Putamen (tissue), 1 donor: Measurements from ENCODE around the gene ATP6AP2.
A peak's percentile ranks its signal among the peaks of the same experiment; 100 is the strongest.
"Not testable (repeated sequence)": the region's sequence is repeated elsewhere in the genome, so short reads cannot be mapped to it uniquely, and the experiment has no call there.

Source experiments
- DNase-seq: peaks from one replicate; pipeline ENCODE4 v3.0.0-alpha.2; 2016; ENCODE audit warnings: low spot score

ATP6AP2 gene, protein sequence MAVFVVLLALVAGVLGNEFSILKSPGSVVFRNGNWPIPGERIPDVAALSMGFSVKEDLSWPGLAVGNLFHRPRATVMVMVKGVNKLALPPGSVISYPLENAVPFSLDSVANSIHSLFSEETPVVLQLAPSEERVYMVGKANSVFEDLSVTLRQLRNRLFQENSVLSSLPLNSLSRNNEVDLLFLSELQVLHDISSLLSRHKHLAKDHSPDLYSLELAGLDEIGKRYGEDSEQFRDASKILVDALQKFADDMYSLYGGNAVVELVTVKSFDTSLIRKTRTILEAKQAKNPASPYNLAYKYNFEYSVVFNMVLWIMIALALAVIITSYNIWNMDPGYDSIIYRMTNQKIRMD

DNA sequence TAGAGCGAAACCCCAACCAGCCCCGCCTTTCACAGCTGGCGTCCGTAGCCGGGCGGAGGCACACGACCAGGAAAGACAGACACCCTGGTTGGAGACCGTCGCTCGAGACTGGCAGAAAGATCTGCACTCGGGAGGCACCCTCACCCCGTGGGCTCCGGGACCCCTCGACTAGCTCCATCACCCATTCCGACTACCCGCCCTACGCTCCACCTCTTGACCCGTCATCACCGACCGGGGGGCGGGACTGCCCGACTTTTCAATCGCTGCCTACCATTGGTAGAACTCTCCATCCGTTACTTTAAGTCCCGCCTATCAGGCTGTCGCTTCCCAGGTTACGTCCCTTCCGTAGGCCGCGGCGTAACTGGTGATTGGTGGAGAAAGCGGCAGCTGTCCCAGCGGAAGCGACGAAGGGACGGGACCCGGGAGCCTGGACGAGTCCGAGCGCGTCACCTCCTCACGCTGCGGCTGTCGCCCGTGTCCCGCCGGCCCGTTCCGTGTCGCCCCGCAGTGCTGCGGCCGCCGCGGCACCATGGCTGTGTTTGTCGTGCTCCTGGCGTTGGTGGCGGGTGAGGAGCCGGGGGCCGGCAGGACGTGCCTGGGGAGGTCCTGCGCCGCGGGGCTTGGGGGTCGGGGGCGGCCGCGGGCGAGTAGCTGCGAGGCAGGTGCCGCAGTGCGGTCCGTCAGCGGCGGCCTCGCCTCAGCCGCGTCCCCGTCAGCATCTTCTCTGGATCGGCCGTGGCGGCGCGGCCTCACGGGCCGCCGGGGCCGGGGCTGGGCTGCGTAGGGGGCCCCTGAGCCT lies at the start of gene ATP6AP2:
ATP6AP2 (plus strand) TSS at position 434 of the 799 bp plus-strand sequence; CDS start at position 530, 96 bp downstream.
- peak; percentile 94 for DNase-seq

DNA sequence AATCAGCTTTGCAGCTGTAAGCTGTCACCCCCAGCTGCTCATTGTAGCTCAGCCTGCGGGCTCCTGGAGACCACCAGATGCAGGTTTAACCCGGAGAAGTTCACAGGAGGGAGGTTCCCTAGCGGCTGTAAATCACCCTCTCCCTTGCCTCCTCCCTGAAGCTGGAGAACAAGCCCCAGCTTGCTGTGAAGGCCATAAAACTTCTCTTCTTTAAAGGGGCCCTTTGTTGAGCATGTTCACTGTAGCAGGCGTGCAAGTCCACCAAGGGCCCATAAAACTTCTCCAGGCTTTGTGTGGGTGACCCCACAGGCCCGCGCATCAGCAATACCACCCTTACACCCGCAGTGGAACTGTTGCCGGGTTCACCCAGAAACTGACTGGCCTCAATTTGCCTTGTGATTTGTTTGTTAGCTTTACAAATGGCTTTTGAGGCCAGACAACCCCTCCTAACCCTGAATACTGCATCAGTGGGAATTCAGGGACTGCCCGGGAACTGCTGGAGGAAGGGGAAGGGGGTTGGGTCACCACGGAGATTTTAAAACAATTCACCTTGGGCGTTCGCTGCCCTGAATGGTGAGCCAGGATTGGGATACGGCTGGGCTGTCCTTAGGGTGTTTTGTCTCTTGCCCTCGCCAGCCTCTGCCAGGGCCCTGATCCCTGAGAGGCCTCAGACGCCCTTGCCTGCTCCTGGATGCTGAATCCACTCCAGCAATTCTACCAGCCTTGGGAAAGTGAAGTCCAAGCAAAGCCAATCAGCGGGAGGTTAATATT lies 49.5 kb upstream of the ATP6AP2 start:
- no peak for DNase-seq

DNA sequence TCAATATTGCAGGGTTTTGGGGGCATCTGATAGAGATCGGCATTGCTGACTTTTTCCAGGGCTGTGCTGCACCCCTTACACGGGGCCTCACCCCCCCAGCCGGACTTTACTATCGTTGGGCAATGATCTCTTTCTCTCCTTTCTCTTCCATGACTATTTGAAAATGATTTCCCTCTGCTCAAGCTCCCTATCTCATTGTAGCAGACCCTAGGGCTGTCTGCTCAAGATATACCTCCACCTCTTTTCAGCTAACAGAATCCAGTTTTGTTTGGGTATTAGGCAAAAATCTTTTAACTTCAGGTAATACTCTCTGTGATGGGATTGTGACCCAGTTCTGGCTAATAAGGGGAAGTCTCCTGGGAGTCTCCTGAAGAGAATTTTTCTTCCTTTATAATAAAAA lies 43.5 kb upstream of the ATP6AP2 start:
- no peak for DNase-seq

DNA sequence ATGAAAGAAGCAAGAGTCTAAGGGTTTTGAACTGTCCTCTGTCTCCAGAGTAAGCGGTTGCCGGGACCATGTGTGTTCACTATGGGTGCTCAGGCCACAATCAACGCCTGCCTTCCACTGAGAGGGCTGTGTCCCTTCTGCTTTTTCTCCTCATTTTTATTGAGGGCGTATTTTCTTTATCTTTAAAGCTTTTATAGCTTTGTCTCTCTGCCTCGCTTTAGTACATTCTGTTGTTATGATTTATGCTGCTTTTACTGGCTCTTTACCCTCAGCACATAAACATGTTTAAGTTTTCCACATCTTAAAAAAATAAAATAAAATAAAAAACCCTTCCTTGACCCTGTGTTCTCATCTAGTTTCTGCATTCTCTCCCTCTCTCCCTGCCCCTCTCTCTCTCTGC lies 42.4 kb upstream of the ATP6AP2 start:
- no peak for DNase-seq

DNA sequence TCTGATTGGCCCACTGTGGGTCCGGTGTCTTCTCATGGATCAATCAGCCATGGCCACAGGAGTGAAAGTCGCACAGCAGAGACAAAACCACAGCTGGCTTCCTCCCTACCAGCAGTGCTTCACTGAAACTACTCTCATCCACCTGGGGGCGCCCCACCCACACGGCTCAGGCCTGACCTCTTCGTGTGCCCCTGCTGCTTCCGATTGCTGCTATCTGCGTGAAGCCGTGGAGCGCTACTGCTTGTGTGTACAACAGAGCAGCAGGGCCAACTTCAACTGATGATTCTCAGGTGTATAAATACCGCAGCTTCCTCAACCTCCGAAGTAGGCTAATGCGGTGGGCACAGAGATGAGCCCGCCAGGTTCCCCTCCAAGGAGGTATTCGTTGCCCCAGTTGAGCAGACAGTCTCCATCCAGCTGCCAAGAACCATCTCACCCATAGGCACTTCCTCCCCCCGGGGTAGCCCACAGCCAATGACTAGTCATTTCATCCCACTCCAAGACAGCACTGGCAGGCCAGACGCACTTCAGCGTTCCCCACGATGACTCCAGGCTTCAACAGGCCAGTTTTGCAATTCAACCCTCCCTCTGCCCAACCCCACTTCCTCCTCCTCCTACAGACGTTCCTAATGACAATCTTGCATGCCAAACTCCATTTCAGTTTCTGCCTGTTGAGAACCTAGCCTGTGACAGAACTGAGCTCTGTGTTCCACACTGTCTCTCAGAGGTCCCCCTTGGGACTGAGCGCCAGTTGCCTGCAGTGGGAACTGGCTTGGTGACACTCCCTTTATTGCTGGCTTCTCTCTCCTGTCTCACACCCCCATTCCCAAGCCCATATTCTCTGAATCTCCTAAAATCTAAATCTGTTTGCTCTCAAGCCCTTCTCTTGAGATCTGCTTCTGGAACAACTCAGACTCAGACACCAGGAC lies 41.3 kb upstream of the ATP6AP2 start:
- no peak for DNase-seq

DNA sequence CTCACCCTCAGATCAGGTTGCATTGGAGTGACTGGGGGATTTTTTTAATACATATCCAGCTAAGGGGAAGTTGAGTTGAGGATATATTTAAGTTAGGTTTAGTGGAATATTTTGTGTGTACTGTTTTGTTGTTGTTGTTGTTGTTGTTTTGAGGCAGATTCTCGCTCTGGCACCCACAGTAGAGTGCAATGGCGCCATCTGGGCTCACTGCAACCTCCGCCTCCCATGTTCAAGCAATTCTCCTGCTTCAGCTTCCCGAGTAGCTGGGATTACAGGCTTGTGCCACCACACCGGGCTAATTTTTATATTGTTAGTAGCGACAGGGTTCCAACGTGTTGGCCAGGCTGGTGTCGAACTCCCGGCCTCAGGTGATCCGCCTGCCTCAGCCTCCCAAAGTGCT lies 38.6 kb upstream of the ATP6AP2 start:
- DNase-seq: no peak

DNA sequence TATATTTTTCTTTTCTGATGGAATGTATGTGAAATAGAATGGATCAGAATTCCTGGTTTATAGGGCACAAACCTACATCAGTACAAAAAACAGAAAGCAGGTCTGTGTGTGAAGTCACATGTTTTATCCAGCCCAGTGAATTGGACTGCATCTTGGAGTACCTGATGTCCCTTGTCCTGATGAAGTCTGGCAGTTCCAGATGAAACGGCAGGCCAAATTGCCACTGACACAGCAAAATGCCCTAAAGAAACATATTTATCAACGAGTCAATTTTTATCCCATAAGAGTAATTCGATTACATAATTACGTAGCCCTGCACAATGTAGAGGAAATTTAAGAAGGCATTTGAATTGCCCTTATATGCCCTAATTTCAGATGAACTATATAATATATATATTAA lies 37.8 kb upstream of the ATP6AP2 start:
- no peak for DNase-seq

DNA sequence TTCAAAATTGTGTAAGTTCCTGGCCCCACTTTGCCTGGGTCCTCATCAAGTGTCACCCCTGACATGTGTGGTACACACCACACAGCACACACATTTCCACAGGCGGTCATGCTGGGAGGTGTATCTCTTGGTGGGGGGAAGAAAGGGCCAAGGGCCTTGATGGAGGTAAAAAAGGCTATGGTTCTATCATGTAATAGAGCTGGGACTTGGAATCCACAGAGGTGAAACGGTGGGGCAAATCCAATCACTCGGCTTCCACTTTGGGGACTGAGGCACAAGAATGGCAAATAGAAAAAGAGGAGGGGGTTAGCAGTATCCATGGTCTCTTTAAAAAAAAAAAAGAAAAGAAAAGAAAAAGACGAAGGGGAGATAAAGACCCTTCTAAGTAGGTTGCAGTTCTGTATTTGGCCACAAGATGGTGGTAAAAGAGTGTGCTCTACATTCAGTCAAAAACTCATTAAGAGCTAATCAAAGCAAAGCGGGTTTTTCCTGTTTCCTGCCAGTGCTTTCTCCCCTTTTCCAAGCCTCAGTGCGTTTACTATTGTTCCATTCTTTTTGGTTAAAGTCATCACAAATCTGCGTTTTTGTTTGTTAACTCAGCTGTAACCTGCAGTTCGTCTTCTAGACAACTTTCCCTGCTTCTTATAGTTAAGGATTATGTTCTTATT lies 37.0 kb upstream of the ATP6AP2 start:
- DNase-seq: no peak

DNA sequence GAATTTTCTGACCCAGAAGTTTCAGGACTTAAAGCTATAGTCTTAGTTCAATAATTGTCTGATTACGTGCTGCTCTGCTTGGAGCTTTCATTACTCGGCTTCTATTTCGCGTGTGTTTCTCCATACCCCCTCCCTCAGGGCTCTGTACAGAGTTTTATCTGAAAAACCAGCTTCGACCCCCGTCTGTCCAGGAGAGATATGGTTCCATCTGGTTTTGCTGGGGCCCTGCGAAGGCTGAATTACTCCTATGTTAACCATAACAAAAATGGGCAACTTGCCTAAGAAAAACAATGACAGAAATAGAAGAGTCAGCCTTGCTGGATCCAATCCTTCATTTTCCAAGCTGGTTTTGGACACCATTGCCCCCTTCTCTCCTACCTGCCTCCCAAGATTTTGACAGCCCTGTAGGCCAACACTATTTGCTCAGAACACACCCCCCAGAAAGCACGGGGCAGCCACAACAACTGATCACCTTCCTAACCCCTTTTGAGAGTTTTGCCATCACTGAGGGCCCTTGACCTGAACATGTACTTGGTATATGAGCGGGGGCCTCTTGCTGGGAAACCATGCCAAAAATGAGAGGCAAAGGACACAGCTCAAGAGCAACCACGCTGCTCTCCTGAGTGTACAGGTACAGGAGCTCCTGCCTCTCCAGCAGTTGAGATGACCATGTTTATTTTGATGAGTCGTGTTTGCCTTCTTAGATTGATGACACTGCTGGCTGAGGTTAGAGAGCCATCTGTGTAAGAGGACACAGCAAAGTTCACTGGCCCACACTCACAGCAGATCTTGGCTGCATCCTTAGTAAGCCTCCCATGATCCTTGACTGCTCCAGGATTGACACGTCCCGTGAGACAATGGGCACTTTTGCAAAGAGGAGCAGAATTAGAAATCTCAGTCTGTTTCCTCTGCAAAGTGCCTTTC lies 36.2 kb upstream of the ATP6AP2 start:
- DNase-seq: no peak

DNA sequence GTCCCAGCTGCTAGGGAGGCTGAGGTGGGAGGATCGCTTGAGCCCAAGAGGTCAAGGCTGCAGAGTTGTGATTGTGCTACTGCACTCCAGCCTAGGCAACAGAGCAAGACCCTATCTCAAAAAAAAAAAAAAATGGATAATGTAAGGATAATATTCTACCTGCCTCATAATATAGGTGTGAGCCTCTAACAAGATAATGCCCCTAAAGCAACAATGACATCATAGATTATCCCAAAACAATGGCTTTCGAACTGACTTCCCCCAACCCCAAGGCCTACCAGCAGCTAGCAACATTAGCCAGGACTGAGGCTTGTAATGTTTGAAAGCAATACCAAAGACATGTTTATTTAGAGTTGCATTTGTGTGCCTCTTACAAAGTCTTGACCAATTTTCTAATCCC lies 33.9 kb upstream of the ATP6AP2 start:
- no peak for DNase-seq

DNA sequence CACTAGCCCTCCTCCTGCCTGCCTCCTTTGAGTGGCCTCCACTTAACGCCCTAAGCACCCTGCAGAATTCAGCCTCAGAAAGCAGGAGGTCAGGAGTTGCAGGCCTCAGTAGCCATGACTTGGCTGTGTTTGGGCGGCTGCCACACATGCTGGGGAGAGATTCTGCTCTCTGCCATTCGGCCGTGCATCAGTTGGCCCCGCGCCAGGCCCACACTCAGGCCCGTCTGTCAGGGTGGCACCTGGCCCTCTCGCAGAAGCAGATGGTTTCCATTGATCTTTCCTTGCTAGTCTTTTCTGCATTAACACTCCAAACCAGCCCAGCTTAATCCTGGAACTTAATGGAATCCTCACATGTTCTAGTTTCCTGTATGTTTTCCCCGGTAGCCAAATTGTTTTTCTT lies 30.7 kb upstream of the ATP6AP2 start:
- no peak for DNase-seq

DNA sequence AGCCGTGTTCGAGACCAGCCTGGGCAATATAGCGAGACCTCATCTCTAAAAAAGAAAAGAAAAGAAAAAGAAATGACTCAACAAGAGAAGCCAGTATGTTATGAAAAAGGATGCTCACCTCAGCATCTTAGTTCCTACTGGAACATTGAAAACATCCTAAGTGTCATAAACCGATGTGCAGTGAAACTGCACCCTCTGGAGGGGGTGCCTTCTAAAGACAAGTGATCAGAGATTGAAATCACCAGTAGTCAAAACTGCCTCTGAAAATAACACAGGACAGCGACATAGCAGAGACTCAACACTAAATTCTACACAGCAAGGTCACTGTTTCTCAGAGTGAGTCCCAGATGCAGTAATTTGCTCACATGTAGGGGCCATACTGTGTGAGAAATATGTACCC lies 28.0 kb upstream of the ATP6AP2 start:
- no peak for DNase-seq

DNA sequence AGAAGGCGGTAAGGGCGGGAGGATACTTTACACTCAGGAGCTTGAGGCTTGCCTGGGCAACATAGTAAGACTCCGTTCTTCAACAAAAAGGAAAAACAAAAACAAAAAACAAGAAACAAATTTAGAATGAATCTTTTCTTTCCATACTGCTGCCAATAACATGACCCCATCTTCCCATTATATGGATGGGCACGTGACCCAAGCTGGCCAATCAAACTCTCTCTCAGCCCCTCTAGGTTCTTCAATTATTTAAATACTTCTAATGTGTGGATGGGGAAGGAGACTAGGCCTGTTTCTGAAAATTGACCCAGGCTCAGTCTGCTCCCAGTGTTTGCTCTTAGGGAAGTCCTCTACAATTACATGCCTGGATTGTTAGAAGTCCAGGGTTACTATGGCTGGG lies 22.2 kb upstream of the ATP6AP2 start:
- DNase-seq: no peak

DNA sequence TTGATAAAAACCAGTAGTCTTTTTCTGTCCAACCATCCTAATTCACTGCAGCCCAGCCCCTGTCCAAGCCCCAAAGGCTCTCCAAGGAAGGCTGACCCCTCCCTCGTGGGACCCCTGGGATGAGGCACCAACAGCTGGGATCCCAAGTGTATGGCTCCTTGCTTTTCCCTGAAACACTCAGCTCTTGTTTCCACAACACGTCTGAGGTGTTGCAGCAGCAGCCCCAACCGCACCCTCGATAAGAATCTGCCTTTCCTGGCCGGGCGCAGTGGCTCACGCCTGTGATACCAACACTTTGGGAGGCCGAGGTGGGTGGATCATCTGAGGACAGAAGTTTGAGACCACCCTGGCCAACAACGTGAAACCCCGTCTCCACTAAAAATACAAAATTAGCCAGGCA lies 17.0 kb upstream of the ATP6AP2 start:
- no peak for DNase-seq

DNA sequence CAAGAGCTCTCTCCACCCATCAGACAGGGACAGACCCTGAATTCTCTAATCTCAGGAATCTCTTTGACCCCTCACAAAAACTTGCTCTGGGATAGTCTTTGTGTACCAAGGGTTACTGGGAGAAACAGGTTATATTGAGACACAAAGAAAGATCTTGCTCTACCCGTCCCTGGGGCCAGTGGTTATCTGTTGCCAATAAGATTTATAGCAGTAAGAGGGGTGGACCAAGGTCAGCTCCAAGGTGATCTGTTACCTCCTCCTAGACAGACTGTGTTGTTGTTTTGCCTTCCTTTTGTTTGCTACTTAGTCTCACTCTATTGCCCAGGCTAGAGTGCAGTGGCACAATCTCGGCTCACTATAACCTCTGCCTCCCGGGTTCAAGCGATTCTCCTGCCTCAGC lies 16.3 kb upstream of the ATP6AP2 start:
- no peak for DNase-seq

DNA sequence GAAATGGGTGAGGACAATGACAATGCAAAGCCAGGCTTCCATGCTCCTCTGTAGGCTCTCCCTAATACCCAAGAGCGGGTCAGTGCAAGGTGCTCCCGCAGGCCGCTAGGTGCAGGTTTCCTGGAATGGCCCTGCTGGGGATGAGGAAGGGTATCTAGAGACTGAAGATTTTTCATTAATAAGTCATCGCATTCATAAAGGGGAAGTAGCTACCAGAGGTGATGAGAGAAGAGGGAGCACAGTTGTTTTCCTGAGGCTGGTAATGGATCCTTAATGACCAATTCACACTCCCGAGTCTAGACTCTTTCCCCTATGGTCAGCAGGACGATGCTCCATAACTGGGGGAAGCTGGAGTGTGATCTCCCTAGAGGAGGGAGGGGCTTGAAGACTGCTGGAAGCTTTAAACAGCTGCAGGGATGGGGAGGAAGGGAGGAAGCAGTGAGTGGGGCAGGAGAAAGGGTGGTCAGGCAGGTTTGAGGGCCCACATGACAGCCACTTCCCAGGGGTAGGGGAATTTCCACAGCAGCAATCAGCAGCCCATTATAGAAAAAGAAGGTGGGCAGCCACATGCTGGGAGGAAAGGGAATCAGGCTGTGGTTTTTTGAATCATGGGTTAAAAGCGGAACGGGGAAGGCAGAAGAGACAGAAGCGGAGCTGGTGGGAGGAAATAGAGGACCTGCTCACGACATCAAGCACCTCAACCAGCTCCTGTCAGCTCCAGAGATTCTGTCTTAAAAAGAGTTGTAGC lies 10.2 kb upstream of the ATP6AP2 start:
- DNase-seq: no peak

DNA sequence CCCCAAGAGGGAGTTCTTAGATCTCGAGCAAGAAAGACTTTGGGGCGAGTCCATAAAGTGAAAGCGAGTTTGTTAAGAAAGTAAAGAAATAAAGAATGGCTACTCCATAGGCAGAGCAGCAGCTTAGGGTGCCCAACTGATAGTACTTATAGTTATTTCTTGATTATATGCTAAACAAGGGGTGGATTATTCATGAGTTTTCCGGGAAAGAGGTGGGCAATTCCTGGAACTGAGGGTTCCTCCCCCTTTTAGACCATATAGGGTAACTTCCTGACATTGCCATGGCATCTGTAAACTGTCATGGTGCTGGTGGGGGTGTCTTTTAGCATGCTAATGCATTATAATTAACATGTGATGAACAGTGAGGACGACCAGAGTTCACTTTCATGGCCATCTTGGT lies 9.6 kb upstream of the ATP6AP2 start:
- DNase-seq: not testable (repeated sequence)

DNA sequence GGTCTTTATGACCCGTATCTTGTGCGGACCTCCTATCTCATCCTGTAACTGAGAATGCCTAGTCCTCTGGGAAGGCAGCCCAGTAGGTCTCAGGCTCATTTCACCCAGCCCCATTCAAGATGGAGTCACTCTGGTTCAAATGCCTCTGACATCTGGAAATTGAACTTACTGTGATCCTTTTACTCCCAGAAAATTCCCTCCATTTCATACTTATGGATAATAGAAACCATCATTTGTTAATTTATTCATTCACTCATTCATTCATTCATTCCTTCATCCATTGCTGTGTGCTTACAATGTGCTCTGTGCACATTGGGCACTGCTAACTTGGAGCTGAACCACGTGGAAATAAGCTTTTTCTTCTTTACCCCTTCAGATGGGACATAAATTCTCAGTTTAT lies 9.2 kb upstream of the ATP6AP2 start:
- no peak for DNase-seq

DNA sequence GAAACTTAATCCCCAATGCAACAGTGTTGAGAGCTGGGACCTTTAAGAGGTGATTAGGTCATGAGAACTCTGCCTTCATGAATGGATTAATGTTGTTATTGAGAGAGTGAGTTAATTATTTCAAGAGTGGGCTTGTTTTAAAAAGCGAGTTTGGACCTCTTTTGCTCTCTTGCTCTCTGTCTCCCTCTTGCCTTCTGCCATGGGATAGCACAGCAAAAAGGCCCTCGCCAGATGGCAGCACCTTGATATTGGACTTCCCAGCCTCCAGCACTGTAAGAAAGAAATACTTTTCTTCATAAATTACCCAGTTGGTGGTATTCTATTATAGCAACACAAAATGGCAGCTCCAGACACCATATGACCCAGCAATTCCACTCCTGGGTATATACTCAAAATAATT lies 7.0 kb upstream of the ATP6AP2 start:
- no peak for DNase-seq
